ENCODE data around the gene ETS1.

Gene ETS1

GRCh38 chr11:128536506-128536905, 50.9 kb downstream of the ETS1 start:
- no peaks in the 10 kb centered on the region for H3K36me3 Mint-ChIP-seq (ENCODE audit: low read depth)
- no peak for DNase-seq
- H3K27ac Mint-ChIP-seq: no peak overlapping the region
- H3K4me1 Mint-ChIP-seq: peaks cover 25% of the 10 kb centered on the region
- H3K27me3 Mint-ChIP-seq (ENCODE audit: low read depth, poor library complexity): peaks cover 56% of the 10 kb centered on the region
- no peak overlapping the region for H3K4me3 Mint-ChIP-seq
- TF ChIP-seq, protein P1, sequence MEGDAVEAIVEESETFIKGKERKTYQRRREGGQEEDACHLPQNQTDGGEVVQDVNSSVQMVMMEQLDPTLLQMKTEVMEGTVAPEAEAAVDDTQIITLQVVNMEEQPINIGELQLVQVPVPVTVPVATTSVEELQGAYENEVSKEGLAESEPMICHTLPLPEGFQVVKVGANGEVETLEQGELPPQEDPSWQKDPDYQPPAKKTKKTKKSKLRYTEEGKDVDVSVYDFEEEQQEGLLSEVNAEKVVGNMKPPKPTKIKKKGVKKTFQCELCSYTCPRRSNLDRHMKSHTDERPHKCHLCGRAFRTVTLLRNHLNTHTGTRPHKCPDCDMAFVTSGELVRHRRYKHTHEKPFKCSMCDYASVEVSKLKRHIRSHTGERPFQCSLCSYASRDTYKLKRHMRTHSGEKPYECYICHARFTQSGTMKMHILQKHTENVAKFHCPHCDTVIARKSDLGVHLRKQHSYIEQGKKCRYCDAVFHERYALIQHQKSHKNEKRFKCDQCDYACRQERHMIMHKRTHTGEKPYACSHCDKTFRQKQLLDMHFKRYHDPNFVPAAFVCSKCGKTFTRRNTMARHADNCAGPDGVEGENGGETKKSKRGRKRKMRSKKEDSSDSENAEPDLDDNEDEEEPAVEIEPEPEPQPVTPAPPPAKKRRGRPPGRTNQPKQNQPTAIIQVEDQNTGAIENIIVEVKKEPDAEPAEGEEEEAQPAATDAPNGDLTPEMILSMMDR (IDR thresholded peaks at IDR 0.05): no peak
- peaks cover 6% of the 10 kb centered on the region for H3K9me3 Mint-ChIP-seq

DNA sequence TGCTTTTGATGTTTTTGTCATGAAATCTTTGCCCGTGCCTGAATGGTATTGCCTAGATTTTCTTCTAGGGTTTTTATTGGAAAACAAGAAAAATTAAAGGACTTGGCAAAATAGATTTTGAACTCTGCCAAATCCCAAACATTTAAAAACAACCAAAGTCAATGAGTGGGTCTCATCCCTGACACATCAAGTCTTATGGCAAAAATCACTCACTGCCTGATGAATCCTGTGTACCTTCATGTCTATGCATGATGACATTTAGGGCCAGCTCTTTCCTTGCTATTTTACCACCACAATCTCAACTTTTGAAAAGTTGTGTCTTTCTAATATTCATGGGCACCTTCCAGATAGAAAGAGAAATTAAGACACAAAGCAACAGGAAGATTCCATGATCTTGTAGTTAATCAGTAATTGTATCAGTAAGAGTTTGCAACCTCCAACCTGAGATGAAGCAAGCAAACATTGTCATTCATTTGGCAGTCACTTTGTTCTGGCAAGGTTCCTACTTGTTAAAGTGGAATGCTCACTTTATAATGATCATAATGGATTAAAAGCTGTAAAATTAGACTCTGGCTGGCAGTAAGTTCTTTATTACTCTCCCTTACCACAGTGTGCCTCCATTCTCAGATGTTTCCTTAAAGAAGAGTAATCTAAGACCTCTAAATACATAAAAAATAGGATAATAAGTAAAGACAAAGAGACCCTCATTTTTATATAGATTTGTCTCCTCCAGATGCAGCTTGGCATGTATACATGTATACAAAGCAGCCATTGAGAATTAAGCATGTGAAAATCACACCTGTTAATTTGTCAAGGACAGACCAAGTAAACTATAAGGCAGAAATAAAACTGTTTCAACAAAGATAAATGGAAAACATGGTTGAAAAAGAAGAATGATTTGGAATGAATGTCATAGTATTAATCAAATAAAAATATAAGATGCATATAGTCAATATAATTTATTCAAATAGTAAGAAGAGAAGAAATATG, 51.6 kb downstream of the ETS1 start:
- Mint-ChIP-seq H3K4me1 (peaks cover 21% of the 10 kb centered on the region), H3K36me3 (ENCODE audit: low read depth) (no peaks in the 10 kb centered on the region), H3K4me3 (no peak overlapping the region), H3K27me3 (ENCODE audit: low read depth, poor library complexity) (peaks cover 52% of the 10 kb centered on the region), H3K9me3 (peaks cover 6% of the 10 kb centered on the region), H3K27ac (no peak overlapping the region)
- TF ChIP-seq, protein P1 (IDR thresholded peaks at IDR 0.05): no peak
- DNase-seq: no peak

DNA sequence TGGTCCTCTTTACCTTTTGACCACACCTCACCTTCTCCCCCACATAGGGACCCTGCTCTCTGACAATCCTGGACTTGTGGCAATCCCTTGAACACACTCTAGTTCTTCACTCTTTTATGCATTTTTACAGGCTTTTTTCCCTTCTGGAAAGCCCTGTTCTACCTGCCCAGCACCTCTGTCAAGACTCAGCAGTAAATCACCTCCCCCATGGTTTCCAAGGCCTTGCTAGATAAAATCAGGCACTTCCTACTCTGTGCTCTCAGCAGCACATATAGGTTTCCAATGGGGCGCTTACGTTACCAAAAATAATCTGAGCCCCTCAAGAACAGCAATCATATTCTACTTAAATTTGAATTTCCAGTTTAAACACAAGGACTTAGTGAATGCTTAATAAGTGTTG, 53.9 kb downstream of the ETS1 start:
- Mint-ChIP-seq H3K27ac (no peak overlapping the region), H3K27me3 (ENCODE audit: low read depth, poor library complexity) (peaks cover 64% of the 10 kb centered on the region), H3K4me1 (peaks cover 24% of the 10 kb centered on the region), H3K9me3 (peaks cover 6% of the 10 kb centered on the region), H3K36me3 (ENCODE audit: low read depth) (no peaks in the 10 kb centered on the region), H3K4me3 (no peak overlapping the region)
- TF ChIP-seq, protein P1 (IDR thresholded peaks at IDR 0.05): no peak
- no peak for DNase-seq

DNA sequence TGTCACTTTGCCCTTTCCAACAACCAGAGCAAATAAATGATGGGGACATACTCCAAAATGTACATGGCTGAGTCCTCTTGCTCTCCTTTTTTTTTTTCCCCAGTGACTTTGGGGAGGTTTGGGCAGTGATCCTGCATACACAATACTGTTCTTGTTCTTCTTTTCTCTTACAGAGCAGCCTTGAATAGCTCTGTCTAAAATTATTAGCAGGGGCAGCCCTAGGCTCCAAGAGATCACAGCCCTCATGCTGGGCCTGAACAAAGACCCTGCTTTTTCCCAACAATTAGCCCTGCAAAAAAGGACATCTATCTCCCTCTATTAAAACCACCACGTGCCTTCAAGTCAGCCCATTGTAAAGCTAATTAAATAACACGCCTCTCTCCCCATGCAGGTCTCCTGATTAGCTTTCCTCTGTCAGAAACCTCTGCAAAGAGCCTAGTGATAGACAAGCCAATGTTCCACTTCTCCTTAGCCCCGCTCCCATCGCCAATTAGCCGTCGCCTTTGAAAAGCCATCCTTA, 54.7 kb downstream of the ETS1 start:
- Mint-ChIP-seq H3K9me3 (peaks cover 6% of the 10 kb centered on the region), H3K27ac (no peak overlapping the region), H3K4me1 (peaks cover 32% of the 10 kb centered on the region), H3K27me3 (ENCODE audit: low read depth, poor library complexity) (peaks cover 65% of the 10 kb centered on the region), H3K4me3 (no peak overlapping the region), H3K36me3 (ENCODE audit: low read depth) (no peaks in the 10 kb centered on the region)
- no peak for DNase-seq
- TF ChIP-seq, protein P1 (IDR thresholded peaks at IDR 0.05): no peak

GRCh38 chr11:128532016-128532571, 55.3 kb downstream of the ETS1 start:
- H3K27me3 Mint-ChIP-seq (ENCODE audit: low read depth, poor library complexity): peaks cover 65% of the 10 kb centered on the region

More at GRCh38 chr11:128532016-128532571, 55.3 kb downstream of the ETS1 start:
- no peak overlapping the region for H3K4me3 Mint-ChIP-seq
- H3K27ac Mint-ChIP-seq: no peak overlapping the region
- H3K36me3 Mint-ChIP-seq (ENCODE audit: low read depth): no peaks in the 10 kb centered on the region
- TF ChIP-seq, protein P1 (IDR thresholded peaks at IDR 0.05): no peak
- H3K9me3 Mint-ChIP-seq: peaks cover 6% of the 10 kb centered on the region
- no peak for DNase-seq
- peaks cover 37% of the 10 kb centered on the region for H3K4me1 Mint-ChIP-seq

Measured in nephron progenitor cell (in vitro differentiated cells).